ENCODE measurements around the gene KRTAP7-1. TPM values are rescaled to one million over a fixed set of nuclear protein-coding genes. Genes with fewer than 3 reads are reported as not detected.

The KRTAP7-1 gene
- total RNA-seq, 3 donors from 2014 or later (not counting 1 experiment from before 2014, with no cell fraction given) = not detected

DNA sequence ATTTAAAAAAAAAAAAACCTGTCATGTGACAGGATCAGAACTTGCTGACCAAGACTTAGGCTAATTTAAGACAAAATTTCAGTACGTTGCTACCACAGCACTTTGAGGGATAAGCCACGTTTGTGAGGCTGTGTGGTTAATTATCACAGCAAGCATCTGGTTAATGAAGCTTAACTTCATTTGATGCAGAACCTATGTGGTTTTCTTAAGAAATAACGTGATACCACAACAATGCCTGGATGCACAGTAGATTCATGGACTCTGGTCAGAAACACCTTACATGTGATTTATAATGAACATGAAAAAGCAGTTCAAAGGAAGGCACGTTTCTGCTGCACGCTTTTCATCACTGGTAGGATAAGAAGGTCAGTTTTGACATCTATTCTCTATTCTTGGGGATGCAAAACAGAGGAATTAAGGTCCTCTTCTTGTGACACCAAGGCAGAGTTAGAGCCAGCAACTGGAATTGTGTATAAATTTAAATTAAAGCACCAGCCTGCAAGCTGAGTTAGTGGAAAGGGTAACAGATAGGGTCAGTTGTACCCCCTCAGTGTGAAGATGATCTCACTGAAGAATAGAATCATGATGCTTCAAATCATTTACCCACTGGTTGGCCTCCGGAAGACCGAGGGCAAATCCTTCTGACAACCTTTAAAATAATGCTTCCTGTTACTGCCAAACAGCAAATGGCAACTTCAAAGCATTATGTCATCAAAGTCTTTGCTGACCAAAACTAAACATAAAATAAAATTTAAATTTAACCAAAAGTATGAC, 10.5 kb downstream of the KRTAP7-1 start:
- ATAC-seq (no peak), DNase-seq (no peak)
- no peak overlapping the region for H3K4me3 ChIP-seq (ENCODE audit: low read length)
- no peak overlapping the region for H3K27ac Mint-ChIP-seq
- 4% methylated on average over 7 of the region's 7 CpGs for WGBS (ENCODE audit: insufficient coverage)
- no peak overlapping the region for H3K4me3 Mint-ChIP-seq
- H3K4me1 Mint-ChIP-seq = no peaks in the 10 kb centered on the region
- no peaks in the 10 kb centered on the region for H3K4me1 ChIP-seq (ENCODE audit: control insufficient read depth, insufficient read depth, low read length)
- peaks cover 0 to 9% of the 10 kb centered on the region in 2 donors for H3K9me3 Mint-ChIP-seq
- H3K27me3 Mint-ChIP-seq (ENCODE audit: low read depth in 2 of 2) = no peaks in the 10 kb centered on the region
- no peaks in the 10 kb centered on the region for H3K27me3 ChIP-seq (ENCODE audit: control insufficient read depth, insufficient read depth, low read length)
- H3K36me3 ChIP-seq (ENCODE audit: control insufficient read depth, insufficient read depth, low read length) = no peaks in the 10 kb centered on the region
- intact Hi-C loops (cut with micrococcal nuclease) = no loop called here
- H3K9me3 ChIP-seq (ENCODE audit: control insufficient read depth, insufficient read depth, low read length) = no peaks in the 10 kb centered on the region
- H3K36me3 Mint-ChIP-seq = no peaks in the 10 kb centered on the region
- no peak overlapping the region for H3K27ac ChIP-seq (ENCODE audit: low read length)
- TF ChIP-seq, protein P1, sequence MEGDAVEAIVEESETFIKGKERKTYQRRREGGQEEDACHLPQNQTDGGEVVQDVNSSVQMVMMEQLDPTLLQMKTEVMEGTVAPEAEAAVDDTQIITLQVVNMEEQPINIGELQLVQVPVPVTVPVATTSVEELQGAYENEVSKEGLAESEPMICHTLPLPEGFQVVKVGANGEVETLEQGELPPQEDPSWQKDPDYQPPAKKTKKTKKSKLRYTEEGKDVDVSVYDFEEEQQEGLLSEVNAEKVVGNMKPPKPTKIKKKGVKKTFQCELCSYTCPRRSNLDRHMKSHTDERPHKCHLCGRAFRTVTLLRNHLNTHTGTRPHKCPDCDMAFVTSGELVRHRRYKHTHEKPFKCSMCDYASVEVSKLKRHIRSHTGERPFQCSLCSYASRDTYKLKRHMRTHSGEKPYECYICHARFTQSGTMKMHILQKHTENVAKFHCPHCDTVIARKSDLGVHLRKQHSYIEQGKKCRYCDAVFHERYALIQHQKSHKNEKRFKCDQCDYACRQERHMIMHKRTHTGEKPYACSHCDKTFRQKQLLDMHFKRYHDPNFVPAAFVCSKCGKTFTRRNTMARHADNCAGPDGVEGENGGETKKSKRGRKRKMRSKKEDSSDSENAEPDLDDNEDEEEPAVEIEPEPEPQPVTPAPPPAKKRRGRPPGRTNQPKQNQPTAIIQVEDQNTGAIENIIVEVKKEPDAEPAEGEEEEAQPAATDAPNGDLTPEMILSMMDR (IDR thresholded peaks at IDR 0.05) = no peak

DNA sequence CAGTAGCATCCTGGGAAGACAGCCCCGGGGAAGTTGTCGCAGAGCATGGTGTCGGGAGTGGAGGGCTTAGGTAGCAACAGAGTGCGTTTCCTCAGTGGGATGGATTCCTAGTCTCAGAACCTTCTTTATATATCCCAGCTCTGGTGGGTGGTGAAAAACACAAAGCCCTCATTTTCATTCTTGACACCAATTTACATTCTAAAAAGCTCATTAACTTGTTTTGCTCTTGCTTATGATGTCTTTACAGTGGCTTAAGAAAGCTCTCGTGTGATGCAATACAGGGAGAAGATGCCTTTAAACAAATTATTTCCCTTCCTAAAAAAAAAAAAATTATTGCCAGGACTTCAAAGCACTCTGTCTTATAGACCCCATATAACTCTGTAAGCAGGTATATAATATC, 16.4 kb downstream of the KRTAP7-1 start, which contains the start of gene KRTAP8-1:
Gene KRTAP8-1 (minus strand): TSS at position 101 of the 400 bp plus-strand sequence. CDS start 54 bp downstream, at position 47.
- 93% methylated on average over 4 of the region's 5 CpGs for WGBS (ENCODE audit: insufficient coverage)
- Histone ChIP-seq H3K9me3 (ENCODE audit: control insufficient read depth, insufficient read depth, low read length) (no peaks in the 10 kb centered on the region), H3K36me3 (ENCODE audit: control insufficient read depth, insufficient read depth, low read length) (no peaks in the 10 kb centered on the region), H3K27me3 (ENCODE audit: control insufficient read depth, insufficient read depth, low read length) (no peaks in the 10 kb centered on the region), H3K4me3 (ENCODE audit: low read length) (no peak within 1 kb of the TSS), H3K27ac (ENCODE audit: low read length) (no peak within 1 kb of the TSS), H3K4me1 (ENCODE audit: control insufficient read depth, insufficient read depth, low read length) (no peaks in the 10 kb centered on the region)
- TF ChIP-seq, protein P1 (IDR thresholded peaks at IDR 0.05) = no peak
- intact Hi-C loops (cut with micrococcal nuclease) = no loop called here
- DNase-seq (no peak), ATAC-seq (no peak)
- Mint-ChIP-seq H3K27ac (no peak within 1 kb of the TSS), H3K4me1 (no peaks in the 10 kb centered on the region), H3K27me3 (ENCODE audit: low read depth in 2 of 2) (no peaks in the 10 kb centered on the region), H3K36me3 (no peaks in the 10 kb centered on the region), H3K9me3 (peaks cover 0 to 3% of the 10 kb centered on the region in 2 donors), H3K4me3 (no peak within 1 kb of the TSS)

DNA sequence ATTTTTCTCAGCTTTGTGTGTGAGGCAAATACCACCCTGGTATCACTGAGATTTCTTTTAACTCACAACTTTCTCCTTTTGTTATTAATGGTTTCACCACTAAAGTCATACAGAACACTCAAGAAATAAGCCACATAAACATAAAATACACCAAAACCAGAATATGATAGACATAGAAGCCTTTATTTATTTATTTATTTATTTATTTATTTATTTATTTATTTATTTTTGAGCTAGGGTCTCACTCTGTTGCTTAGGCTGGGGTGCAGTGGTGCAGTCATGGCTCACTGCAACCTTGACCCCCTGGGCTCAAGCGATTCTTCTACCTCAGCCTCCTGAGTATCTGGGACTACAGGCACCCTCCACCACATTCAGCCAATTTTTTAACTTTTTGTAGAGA, 29.0 kb downstream of the KRTAP7-1 start:
- no peak for DNase-seq
- no peak overlapping the region for H3K4me3 Mint-ChIP-seq
- no peaks in the 10 kb centered on the region for H3K4me1 ChIP-seq (ENCODE audit: control insufficient read depth, insufficient read depth, low read length)
- intact Hi-C loops (cut with micrococcal nuclease) = no loop called here
- ATAC-seq = no peak
- peaks cover 3 to 12% of the 10 kb centered on the region in 2 donors for H3K9me3 Mint-ChIP-seq
- no peaks in the 10 kb centered on the region for H3K36me3 ChIP-seq (ENCODE audit: control insufficient read depth, insufficient read depth, low read length)
- 81% methylated on average over 1 of the region's 1 CpG for WGBS (ENCODE audit: insufficient coverage)
- H3K4me3 ChIP-seq (ENCODE audit: low read length) = no peak overlapping the region
- H3K4me1 Mint-ChIP-seq = no peaks in the 10 kb centered on the region
- no peaks in the 10 kb centered on the region for H3K27me3 Mint-ChIP-seq (ENCODE audit: low read depth in 2 of 2)
- H3K9me3 ChIP-seq (ENCODE audit: control insufficient read depth, insufficient read depth, low read length) = no peaks in the 10 kb centered on the region
- no peaks in the 10 kb centered on the region for H3K36me3 Mint-ChIP-seq
- no peak overlapping the region for H3K27ac Mint-ChIP-seq
- TF ChIP-seq, protein P1 (IDR thresholded peaks at IDR 0.05) = no peak
- no peaks in the 10 kb centered on the region for H3K27me3 ChIP-seq (ENCODE audit: control insufficient read depth, insufficient read depth, low read length)
- H3K27ac ChIP-seq (ENCODE audit: low read length) = no peak overlapping the region

All from natural killer cell (primary cell).